Activated CD4-positive, alpha-beta T cell treated with anti-CD3 and anti-CD28 coated beads for 24 hours (primary cell): ENCODE results near the gene MBP.

Experiments used
- DNase-seq, 2 donors: peaks; one replicate each; pipeline ENCODE4 v3.0.0-alpha.2; 2020; ENCODE audit warnings: low read depth in 2 of 2

MBP gene

GRCh38 chr18:77114415-77115191, 18.0 kb downstream of the MBP start:
- DNase-seq = no peak

- DNase-seq = no peak
Observed at GRCh38 chr18:77114152-77114414, 18.5 kb downstream of the MBP start.

GRCh38 chr18:77113361-77114151, 19.0 kb downstream of the MBP start:
- DNase-seq = no peak

GRCh38 chr18:77112747-77113092, 19.9 kb downstream of the MBP start:
- DNase-seq = no peak

DNA sequence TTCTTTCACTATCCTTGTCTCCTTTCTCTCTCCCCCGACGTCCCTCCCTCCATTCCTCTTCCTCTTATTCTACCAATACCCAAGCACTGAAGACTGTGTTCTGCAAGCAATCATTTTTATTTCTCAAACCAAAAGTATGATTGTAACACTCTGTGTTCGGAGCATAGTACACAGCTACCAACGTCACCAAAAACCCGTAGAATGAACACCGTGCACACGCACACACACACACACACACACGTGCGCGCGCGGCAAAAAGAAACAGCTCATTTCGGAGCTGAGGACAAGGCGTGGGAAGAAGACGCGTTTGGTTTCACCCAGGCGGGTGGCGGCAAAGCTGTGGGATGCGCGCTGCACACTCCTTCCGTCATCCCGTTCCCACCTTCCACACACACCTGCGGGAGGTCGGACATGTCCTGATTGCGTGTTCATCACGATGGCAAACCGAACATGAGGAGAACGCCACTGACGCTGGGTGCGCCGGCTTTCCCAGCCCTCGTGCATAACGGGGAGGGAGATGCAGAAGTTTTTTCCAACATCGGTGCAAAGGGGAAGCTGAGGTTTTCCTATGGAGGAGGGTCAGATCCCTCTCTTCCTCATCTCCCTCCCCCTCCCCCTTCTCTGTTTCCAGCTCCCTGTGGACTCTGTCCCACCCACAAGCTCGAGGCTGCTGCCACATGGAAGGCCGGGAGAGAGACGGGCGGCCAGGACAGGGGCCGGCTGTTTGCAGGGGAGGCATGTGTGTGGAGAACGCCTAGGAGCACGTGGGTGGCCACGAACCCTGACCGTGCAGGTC, 20.4 kb downstream of the MBP start:
- DNase-seq = no peak

GRCh38 chr18:77111449-77111848, 21.1 kb downstream of the MBP start:
- DNase-seq = no peak

GRCh38 chr18:77110936-77111335, 21.6 kb downstream of the MBP start:
- DNase-seq = no peak

GRCh38 chr18:77110400-77110799, 22.2 kb downstream of the MBP start:
- DNase-seq = no peak

GRCh38 chr18:77109648-77110019, 22.9 kb downstream of the MBP start:
- no peak for DNase-seq

GRCh38 chr18:77108821-77109647, 23.5 kb downstream of the MBP start:
- no peak for DNase-seq

DNA sequence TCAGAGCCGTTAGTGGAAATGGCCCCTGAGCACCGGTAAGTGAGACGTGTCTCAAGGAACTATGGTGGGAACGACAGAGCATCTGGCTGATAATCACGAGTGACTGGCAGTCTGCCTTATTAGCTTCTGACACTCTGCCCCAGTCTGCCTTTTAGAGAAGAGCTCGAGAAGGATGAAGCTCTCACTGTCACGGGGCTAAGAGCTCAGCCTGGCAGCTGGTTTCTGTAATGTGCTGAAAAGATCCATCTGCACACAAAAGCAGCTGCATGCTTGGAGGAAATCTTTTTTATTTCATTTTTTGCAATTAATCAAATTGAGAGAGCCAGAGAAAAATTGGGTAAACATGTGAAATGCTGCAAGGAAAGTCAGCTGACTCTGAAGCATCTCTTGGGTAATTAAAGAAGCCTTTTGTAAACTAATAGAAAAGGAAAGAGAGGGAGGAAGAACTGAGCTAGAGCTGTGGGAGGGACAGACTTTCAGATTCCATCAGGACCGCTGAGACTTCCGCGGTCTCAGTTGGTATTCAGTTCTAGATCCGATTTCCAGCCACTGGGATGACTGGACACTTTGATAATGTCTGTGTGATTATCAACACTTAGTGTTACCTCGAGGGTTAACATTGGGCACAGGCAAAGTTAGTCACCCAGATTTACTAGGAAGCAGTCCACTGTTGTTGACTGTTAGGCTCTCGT, 24.4 kb downstream of the MBP start:
- DNase-seq = no peak

- no peak for DNase-seq
Observed at GRCh38 chr18:77107292-77107691, 25.3 kb downstream of the MBP start.

DNA sequence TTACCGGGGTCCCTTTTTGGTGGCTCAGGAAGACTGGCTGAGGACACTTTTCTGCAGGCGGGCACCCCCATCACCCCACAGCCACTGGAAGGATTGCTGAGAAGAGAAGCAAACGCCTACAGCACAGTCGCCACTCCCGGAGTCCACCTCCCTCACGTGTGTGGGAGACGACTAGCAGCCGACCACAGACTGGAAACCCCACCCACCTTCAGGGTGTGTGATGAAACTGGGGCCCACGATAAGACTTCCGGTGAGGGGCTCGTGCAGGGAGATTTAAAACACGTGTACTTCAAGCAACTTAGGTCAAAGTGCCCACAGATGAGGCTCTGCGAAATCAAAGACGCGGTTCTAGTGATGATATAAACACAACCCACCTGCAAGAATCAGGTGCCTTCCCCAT, 26.3 kb downstream of the MBP start:
- DNase-seq = peak; percentile 50

DNA sequence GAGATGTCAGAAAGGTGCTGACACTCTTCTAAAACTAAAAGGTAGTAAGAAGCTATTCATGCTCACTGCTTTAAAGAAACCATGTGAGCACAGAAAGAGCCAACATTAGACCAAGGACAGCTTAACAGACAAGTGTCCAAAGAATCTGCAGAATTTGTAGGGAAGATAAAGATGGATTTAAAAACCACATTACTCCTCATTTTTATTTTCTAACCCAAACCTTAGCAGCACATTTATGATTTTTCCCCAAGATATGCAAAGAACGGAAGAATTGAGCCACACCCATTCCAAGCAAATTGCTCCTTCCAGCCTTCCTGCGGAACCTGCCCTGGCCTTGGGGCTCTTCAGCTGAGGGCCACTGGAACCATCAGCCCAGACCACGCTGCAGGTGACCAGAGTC, 26.9 kb downstream of the MBP start:
- DNase-seq = no peak

GRCh38 chr18:77105028-77105427, 27.6 kb downstream of the MBP start:
- DNase-seq = no peak

GRCh38 chr18:77103991-77104531, 28.5 kb downstream of the MBP start:
- no peak for DNase-seq

- DNase-seq = no peak
Observed at GRCh38 chr18:77103187-77103850, 29.3 kb downstream of the MBP start.

GRCh38 chr18:77102259-77103040, 30.1 kb downstream of the MBP start:
- DNase-seq = no peak

GRCh38 chr18:77101410-77102258, 30.9 kb downstream of the MBP start:
- peak in 1 of 2 donors; percentile 48 for DNase-seq
